HG03571 (cell line): Measurements from ENCODE around the gene GINM1.
A peak's percentile ranks its signal among the peaks of the same experiment; 100 is the strongest.

ENCODE experiments used
- ATAC-seq: cut with Tn5 transposase; IDR thresholded peaks from one replicate; pipeline ENCODE4 v1.9.1; 2021; ENCODE audit not compliant: unreplicated experiment

GINM1 gene

GRCh38 chr6:149565527-149566409 is at the start of gene GINM1:
Gene GINM1 (plus strand): TSS chr6:149566375. CDS start chr6:149566415, 40 bp downstream.
- ATAC-seq, result peak; percentile 81

GRCh38 chr6:149529650-149530049 is 36.5 kb upstream of the GINM1 start:
- ATAC-seq, result no peak

- no peak for ATAC-seq
Measured at GRCh38 chr6:149534742-149535141, 31.4 kb upstream of the GINM1 start.

GRCh38 chr6:149541139-149541538 is 25.0 kb upstream of the GINM1 start:
- ATAC-seq, result no peak

GRCh38 chr6:149544646-149545257 is 21.4 kb upstream of the GINM1 start:
- ATAC-seq, result no peak

- peak; percentile 3 for ATAC-seq
Measured at GRCh38 chr6:149545258-149545753, 20.9 kb upstream of the GINM1 start.

GRCh38 chr6:149545754-149546471 is 20.3 kb upstream of the GINM1 start, which contains the start of gene PPIL4:
Gene PPIL4 (minus strand): TSS chr6:149546043. CDS start chr6:149546005, 38 bp downstream.
- ATAC-seq, result peak; percentile 88

GRCh38 chr6:149551920-149552319 is 14.3 kb upstream of the GINM1 start:
- no peak for ATAC-seq

GRCh38 chr6:149558029-149558428 is 8.1 kb upstream of the GINM1 start:
- no peak for ATAC-seq

GRCh38 chr6:149559389-149559788 is 6.8 kb upstream of the GINM1 start:
- ATAC-seq, result no peak

GRCh38 chr6:149560736-149561135 is 5.4 kb upstream of the GINM1 start:
- ATAC-seq, result no peak

GRCh38 chr6:149563203-149563927 is 2.8 kb upstream of the GINM1 start:
- no peak for ATAC-seq

GRCh38 chr6:149563928-149564325 is 2.2 kb upstream of the GINM1 start:
- ATAC-seq, result no peak

- ATAC-seq, result peak; percentile 17
Measured at GRCh38 chr6:149566410-149567193, 427 bp downstream of the GINM1 start.

GRCh38 chr6:149567194-149567586 is 1.0 kb downstream of the GINM1 start:
- no peak for ATAC-seq

- ATAC-seq, result no peak
Measured at GRCh38 chr6:149567945-149568585, 1.9 kb downstream of the GINM1 start.

- ATAC-seq, result no peak
Measured at GRCh38 chr6:149580880-149581279, 14.7 kb downstream of the GINM1 start.

- ATAC-seq, result no peak
Measured at GRCh38 chr6:149581349-149581748, 15.2 kb downstream of the GINM1 start.

- no peak for ATAC-seq
Measured at GRCh38 chr6:149586149-149586548, 20.0 kb downstream of the GINM1 start.
